IPS-15b (cell line): Measurements from ENCODE around the gene TEX44.

Experiments
- H3K27me3 ChIP-seq: one replicate; pipeline ENCODE4 v1.6.1; 2013; ENCODE audit warnings: low read length; ENCODE audit not compliant: control insufficient read depth, insufficient read depth
- H3K36me3 ChIP-seq: one replicate; pipeline ENCODE4 v1.6.1; 2013; ENCODE audit warnings: low read length; ENCODE audit not compliant: control insufficient read depth, insufficient read depth
- H3K4me1 ChIP-seq: one replicate; pipeline ENCODE4 v1.6.1; 2013; ENCODE audit warnings: mild to moderate bottlenecking, low read length; ENCODE audit not compliant: control insufficient read depth, insufficient read depth
- H3K4me3 ChIP-seq: one replicate; pipeline ENCODE4 v1.5.1; 2013; ENCODE audit warnings: low read depth, low read length
- H3K9ac ChIP-seq: one replicate; pipeline ENCODE4 v1.6.1; 2013; ENCODE audit warnings: low read depth, mild to moderate bottlenecking, low read length
- H3K9me3 ChIP-seq: one replicate; pipeline ENCODE4 v1.6.1; 2013; ENCODE audit warnings: mild to moderate bottlenecking, low read length; ENCODE audit not compliant: control insufficient read depth, insufficient read depth

The TEX44 gene

GRCh38 chr2:231612456-231613330 lies 20.0 kb downstream of the TEX44 start:
- Histone ChIP-seq H3K9me3 (no peaks in the 10 kb centered on the region), H3K4me1 (peaks cover 20% of the 10 kb centered on the region), H3K9ac (peak overlapping the region; percentile 54), H3K4me3 (peak overlapping the region; percentile 60), H3K36me3 (no peaks in the 10 kb centered on the region), H3K27me3 (no peaks in the 10 kb centered on the region)

- no peaks in the 10 kb centered on the region for H3K27me3 ChIP-seq
Measured at GRCh38 chr2:231613331-231613662, 20.6 kb downstream of the TEX44 start.

GRCh38 chr2:231613663-231614558 lies 21.2 kb downstream of the TEX44 start:
- Histone ChIP-seq H3K4me1 (peaks cover 20% of the 10 kb centered on the region), H3K9me3 (no peaks in the 10 kb centered on the region), H3K9ac (peak overlapping the region; percentile 90), H3K4me3 (peak overlapping the region; percentile 62), H3K36me3 (no peaks in the 10 kb centered on the region), H3K27me3 (no peaks in the 10 kb centered on the region)

More at GRCh38 chr2:231613331-231613662, 20.6 kb downstream of the TEX44 start:
- H3K9me3 ChIP-seq = no peaks in the 10 kb centered on the region
- peak overlapping the region; percentile 60 for H3K4me3 ChIP-seq
- H3K4me1 ChIP-seq = peaks cover 20% of the 10 kb centered on the region
- H3K36me3 ChIP-seq = no peaks in the 10 kb centered on the region
- peak overlapping the region; percentile 54 for H3K9ac ChIP-seq

DNA sequence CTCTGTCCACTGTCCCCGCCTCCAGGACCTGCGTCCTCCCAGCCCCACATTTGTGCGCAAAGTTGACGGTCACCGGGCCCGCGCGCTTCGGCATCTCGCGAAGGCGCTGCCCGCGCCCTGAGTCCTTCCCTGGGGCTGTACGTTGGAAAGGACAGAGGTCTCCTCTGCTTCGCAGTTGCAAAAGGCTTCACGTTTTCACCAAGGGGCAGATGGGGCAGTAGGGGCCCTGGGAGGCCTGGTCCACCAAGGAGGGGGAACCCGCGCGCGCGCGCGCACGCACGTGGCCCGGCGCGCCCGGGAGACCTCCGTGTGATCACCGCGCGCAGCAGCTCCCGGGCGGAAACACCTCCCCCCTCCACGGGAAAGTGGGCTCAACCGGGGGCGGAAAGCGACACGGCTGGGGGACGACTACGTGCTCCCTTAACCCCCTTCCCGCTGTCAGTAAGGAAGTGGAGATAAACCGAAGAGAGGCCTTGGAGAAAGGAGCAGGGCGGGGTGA lies 21.9 kb downstream of the TEX44 start:
- Histone ChIP-seq H3K9ac (peak overlapping the region; percentile 90), H3K36me3 (no peaks in the 10 kb centered on the region), H3K9me3 (no peaks in the 10 kb centered on the region), H3K27me3 (no peaks in the 10 kb centered on the region), H3K4me1 (peaks cover 20% of the 10 kb centered on the region), H3K4me3 (peak overlapping the region; percentile 62)

DNA sequence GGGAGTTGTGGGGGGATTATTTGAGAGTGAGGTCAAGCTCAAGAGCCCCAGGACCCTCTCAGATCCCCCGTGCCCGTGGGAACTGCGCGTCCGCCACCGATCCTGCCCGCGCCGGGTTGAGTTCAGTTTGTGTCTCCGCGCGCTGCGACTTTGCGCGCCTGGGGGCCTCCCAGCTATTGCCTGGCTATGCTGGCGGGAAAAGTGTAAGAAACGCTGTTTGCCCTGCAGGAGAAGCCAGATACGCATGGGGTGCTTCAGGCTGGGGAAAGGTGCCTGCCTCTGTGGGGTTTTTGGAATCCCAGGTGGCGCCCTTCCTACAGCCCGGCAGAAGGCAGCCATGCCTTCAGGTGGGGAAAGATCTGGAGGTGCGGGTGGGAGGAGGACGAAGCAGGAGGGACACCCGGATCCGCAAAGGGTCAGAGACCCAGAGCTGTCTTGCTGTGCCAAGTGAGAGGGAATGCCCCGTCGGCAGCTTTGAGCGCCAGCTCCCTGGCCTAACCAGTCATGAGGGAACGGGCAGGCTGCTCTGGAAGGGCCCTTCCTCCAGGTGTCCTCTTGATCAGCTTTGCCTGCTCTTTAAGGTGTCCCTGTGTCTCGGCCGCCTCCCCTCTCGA lies 22.5 kb downstream of the TEX44 start:
- Histone ChIP-seq H3K4me1 (peaks cover 20% of the 10 kb centered on the region), H3K27me3 (no peaks in the 10 kb centered on the region), H3K9me3 (no peaks in the 10 kb centered on the region), H3K36me3 (no peaks in the 10 kb centered on the region), H3K9ac (peak overlapping the region; percentile 90), H3K4me3 (peak overlapping the region; percentile 62)

- Histone ChIP-seq H3K9me3 (no peaks in the 10 kb centered on the region), H3K9ac (no peak overlapping the region), H3K27me3 (no peaks in the 10 kb centered on the region), H3K4me1 (peaks cover 28% of the 10 kb centered on the region), H3K36me3 (no peaks in the 10 kb centered on the region), H3K4me3 (no peak overlapping the region)
Measured at GRCh38 chr2:231616296-231616695, 23.6 kb downstream of the TEX44 start.

- H3K9me3 ChIP-seq = no peaks in the 10 kb centered on the region
- no peaks in the 10 kb centered on the region for H3K27me3 ChIP-seq
- no peaks in the 10 kb centered on the region for H3K36me3 ChIP-seq
- peaks cover 21% of the 10 kb centered on the region for H3K4me1 ChIP-seq
- H3K9ac ChIP-seq = no peak overlapping the region
- H3K4me3 ChIP-seq = no peak overlapping the region
Measured at GRCh38 chr2:231617059-231617926, 24.6 kb downstream of the TEX44 start.

GRCh38 chr2:231621051-231621879 lies 28.6 kb downstream of the TEX44 start:
- no peaks in the 10 kb centered on the region for H3K27me3 ChIP-seq
- H3K9me3 ChIP-seq = no peaks in the 10 kb centered on the region
- peak overlapping the region; percentile 57 for H3K9ac ChIP-seq
- H3K36me3 ChIP-seq = no peaks in the 10 kb centered on the region
- H3K4me3 ChIP-seq = peak overlapping the region; percentile 22
- H3K4me1 ChIP-seq = peaks cover 8% of the 10 kb centered on the region

GRCh38 chr2:231622963-231623362 lies 30.3 kb downstream of the TEX44 start:
- no peaks in the 10 kb centered on the region for H3K27me3 ChIP-seq
- H3K4me1 ChIP-seq = peaks cover 8% of the 10 kb centered on the region
- no peaks in the 10 kb centered on the region for H3K36me3 ChIP-seq
- H3K9ac ChIP-seq = no peak overlapping the region
- no peak overlapping the region for H3K4me3 ChIP-seq
- no peaks in the 10 kb centered on the region for H3K9me3 ChIP-seq

DNA sequence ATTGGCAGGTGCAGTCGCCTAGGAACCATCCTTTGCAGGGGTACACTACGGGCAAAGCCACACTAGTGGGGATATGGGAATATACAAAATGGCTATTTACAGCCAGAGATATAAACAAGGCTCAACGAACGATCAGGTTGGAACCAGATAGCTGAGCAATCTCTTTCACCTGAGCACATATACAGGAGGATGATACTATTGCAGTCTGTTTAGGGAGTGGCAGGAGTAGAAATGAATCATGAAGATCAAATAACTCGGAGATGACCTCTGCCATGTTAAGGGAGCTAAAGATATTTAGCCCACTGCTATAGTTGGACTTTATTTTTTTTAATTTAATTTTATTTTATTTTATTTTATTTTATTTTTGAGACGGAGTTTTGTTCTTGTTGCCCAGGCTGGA lies 33.8 kb downstream of the TEX44 start:
- Histone ChIP-seq H3K4me1 (no peaks in the 10 kb centered on the region), H3K4me3 (no peak overlapping the region), H3K9me3 (no peaks in the 10 kb centered on the region), H3K9ac (no peak overlapping the region), H3K27me3 (no peaks in the 10 kb centered on the region), H3K36me3 (no peaks in the 10 kb centered on the region)
